NCI-H1417 (cell line): ENCODE measurements around the gene ATP1A3.
"Not testable (repeated sequence)": the region's sequence is repeated elsewhere in the genome, so short reads cannot be mapped to it uniquely, and the experiment has no call there.

Experiments
- DNase-seq, 3 experiments: peaks; one replicate each; lab custom pipeline; 2025; lab: John Stamatoyannopoulos, UW

ATP1A3 gene

DNA sequence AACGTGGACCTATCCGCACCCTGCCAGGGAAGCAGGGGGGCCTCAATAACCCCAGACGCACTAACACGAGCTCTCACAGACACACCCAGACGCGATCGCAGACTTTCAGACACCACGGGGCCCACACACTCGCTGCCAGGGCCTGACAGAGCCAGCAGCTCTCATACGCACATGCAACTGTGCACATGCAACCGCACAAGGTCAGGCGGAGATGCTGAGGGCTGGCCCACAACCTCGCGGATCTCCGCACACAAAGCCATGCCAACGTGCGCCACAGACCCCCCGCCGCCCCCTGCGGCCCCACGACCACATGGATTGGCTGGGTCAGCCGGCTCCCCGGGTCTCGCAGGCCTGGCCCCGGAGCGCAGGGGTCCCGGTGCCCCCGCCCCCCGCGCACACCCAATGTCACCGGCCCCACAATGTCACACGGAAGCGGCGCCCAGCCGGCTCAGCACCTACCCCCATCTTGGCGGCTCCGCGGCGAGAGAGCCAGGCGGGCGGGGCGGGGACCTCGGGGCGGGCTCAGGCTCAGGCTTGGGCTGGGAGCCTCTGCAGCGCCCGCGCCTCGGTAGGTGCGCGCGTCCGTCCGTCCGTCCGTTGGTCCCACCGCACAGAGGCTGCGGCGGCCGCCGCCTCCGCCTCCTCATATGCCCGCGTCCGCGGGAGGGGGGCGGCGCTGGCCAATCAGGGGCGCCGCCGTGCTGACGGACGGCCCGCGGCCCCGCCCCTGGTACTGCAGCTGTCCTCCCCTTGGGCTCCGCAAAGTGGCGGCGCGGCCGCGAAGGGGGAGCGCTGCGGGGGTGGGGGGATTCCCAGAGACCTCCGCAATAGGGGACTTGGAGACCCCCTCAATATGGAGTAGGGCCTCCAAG is at the start of gene ATP1A3:
TSS of gene ATP1A3 (minus strand) at position 619 of the 872 bp plus-strand sequence. CDS start at position 465, 154 bp downstream.
- DNase-seq: peak; percentile 79 to 86 (median 84)

DNA sequence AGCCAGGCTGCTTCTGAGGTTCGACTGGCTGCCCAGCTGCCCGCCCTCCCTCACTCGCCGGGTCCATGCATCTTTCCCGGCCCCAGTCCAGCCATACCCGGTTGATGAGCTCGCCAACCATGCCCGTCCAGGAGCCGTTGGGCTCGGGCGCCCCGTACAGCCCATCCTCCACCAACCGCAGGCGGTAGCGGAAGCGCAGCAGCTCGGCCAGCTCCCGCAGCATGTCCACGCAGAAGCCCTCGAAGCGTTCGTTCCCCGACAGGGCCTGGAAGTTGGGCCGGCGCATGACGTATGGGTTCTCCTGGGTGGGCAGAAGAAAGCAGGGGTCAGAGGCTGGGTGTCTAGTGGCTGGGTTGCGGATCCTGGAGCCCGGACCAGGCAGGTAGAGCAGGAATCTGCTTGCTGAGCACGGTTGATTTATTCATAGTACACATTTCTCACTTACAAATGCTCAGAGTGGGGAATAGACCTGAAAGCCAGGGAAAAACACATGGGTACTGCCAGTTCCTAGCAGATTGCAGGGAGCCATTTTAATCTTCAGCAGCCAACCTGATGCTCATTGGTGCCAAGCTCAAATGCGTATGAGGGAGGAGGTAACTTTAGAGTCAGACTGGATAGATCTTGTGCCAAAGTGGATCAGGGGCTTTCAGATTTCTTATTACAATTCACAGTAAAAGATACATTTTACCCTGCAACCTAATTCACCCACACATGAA is 48.6 kb upstream of the ATP1A3 start:
- no peak for DNase-seq

GRCh38 chr19:42040491-42040890 is 46.5 kb upstream of the ATP1A3 start:
- DNase-seq: not testable (repeated sequence)

GRCh38 chr19:42040031-42040430 is 46.0 kb upstream of the ATP1A3 start:
- DNase-seq: no peak

- DNase-seq: peak in 1 of 3 experiments; percentile 88
These were observed 44.6 kb upstream of the ATP1A3 start for GRCh38 chr19:42038666-42039065.

- DNase-seq: no peak
These were observed 43.6 kb upstream of the ATP1A3 start for GRCh38 chr19:42037649-42038048.

DNA sequence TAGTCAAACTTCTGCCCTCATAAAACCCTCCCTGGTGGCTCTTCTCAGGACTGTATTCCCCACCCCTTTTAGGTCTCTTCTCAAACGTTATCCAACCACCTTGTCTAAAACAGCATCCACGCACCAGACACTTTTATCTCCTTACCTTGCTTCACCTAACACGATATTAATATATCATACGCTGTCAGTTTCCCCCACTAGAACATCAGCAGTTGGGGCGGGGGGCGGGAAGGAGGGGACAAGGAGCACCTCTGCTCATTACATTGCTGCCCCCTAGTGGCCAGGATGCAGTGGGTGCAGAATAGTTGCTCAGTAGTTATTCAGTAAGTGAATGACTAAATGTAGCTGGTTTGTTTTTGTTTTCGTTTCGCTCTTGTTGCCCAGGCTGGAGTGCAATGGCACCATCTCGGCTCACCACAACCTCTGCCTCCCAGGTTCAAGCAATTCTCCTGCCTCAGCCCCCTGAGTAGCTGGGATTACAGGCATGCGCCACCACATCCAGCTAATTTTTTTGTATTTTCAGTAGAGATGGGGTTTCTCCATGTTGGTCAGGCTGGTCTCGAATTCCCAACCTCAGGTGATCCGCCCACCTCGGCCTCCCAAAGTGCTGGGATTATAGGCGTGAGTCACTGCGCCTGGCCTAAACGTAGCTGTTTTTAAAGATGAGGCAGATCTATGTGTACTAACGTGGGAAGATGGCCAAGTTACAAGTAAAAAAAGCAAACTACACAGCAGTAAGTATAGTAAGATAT is 40.8 kb upstream of the ATP1A3 start:
- peak; percentile 31 to 80 (median 69) for DNase-seq

DNA sequence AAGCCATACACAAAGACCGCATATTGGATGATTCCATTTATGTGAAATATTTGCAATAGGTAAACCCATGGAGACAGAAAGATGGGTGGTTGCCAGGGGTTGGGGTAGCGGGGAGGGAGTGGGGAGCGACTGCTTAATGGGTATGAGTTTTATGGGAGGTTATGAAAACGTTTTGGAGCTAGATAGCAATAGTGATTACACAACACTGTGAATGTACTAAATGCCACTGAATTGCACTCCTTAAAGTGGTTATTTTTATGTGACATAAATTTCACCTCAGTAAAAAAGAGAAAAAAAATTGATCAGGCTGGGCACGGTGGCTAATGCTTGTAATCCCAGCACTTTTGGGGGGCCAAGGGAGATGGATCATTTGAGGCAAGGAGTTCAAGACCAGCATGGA is 39.4 kb upstream of the ATP1A3 start:
- no peak for DNase-seq

GRCh38 chr19:42032431-42032830 is 38.4 kb upstream of the ATP1A3 start:
- peak; percentile 87 to 99 (median 98) for DNase-seq

GRCh38 chr19:42030645-42031440 is 36.8 kb upstream of the ATP1A3 start:
- DNase-seq: no peak

GRCh38 chr19:42028304-42029216 is 34.5 kb upstream of the ATP1A3 start:
- no peak for DNase-seq

GRCh38 chr19:42024622-42025111 is 30.6 kb upstream of the ATP1A3 start:
- no peak for DNase-seq

GRCh38 chr19:42023943-42024260 is 29.9 kb upstream of the ATP1A3 start:
- DNase-seq: no peak

DNA sequence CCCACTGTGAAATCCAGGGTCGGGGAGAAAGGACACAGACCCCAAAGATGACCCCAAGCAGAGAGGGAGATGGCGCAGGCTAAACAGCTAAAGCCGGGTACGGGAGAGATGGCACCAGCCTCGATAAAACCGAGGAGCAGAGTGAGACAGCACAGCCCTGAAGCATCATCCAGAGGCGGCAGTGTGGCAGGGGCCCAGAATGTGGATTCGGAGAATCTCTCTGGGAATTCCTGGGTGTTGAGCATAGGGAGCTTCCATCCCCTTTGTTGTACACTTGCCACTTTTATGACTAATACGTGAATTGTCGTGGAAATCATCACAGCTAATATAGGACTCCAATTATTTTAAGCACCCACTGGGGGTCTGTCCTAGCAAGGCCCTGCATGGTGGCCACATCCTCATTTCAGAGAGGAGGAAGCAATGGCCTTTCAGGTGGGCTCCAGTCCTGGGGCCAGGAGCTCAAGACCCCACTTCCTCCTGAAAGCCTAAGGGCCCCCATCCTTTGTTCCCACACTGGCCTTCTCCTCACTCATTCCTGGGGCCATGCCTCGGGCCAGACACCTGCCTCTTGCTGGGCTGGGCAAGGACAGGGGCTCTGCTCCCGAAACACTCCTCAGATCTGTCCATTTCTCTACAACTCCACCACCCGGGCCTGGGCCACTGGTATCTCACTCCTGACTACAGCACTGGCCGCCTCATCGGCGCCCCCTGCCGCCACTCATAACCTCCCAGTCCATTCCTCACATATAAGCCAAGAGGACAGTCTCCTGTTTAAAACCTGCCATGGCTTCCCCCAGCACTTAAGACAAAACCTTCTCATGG is 29.3 kb upstream of the ATP1A3 start:
- no peak for DNase-seq

DNA sequence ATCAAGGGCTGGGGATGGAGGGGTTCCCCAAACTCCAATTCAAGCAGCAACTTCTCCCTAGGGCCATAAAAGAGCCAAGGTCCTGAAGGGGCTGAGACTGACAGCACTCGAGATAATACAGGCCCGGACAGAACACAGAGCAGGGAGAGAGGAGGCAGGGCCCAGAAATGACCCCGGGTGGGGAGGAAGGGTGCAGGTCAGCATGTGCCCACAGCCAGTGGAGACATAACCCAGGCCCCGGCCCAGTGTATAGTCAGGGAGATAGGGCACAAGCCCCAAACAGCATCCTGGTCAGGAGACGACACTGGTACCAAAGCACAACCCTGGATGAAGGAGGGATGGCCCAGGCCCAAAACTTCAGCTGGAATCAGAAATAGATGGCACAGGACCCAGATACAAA is 28.6 kb upstream of the ATP1A3 start:
- no peak for DNase-seq

GRCh38 chr19:42021185-42021584 is 27.2 kb upstream of the ATP1A3 start:
- no peak for DNase-seq

DNA sequence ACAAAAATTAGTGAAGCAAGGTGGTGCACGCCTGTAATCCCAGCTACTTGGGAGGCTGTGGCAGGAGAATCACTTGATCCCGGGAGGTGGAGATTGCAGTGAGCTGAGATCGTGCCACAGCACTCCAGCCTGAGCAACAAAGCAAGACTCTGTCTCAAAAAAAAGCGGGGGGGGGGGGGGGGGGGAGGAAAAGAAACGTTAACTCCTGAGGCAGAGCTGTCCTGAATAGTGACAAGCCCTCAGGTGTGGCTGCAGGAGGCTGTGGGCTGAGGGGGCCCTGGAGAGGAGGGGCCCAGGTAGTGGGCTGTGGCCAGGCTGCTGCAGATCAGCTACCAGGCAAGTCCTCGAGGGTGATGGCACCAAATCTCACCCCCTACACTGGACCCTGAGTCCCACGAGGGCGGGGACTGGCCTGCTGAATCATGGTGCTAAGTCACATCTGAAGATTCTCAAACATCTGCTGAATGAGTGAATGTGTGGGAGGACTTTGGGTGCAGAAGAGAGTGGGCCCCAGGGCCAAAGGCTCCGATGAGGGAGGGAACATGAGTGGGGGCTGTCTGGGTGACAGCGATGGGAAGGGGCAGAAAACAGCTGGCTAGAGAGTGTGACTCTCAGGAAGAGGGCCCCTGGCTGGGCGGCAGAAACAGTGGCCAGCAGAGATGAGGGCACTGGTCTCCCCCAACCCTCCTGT is 24.6 kb upstream of the ATP1A3 start:
- no peak for DNase-seq

DNA sequence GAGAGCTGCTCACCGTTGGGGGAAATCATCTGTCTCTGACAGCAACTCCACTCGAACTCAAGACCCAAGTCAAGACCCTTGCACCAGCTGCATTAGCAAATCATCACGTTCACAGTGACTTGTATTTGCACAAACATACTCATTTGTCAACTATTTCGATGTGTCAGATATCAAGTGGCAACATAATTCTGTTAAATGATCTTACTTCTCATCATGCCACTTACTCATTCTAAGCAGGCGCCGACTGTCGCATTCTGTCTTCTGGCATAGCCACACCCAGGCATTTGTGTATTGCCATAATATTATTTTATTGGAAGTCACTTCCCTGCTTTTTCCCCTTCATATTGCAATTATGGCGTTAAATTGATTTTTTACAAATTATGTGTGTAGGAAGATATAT is 23.0 kb upstream of the ATP1A3 start:
- no peak for DNase-seq

- DNase-seq: not testable (repeated sequence)
These were observed 18.7 kb upstream of the ATP1A3 start for GRCh38 chr19:42012747-42013146.
